ENCODE data around the gene RAB3IL1.
"Not testable (repeated sequence)": the region's sequence is repeated elsewhere in the genome, so short reads cannot be mapped to it uniquely, and the experiment has no call there.

Gene RAB3IL1

GRCh38 chr11:61883327-61883726, 34.0 kb downstream of the RAB3IL1 start:
- DNase-seq = no peak
- ChIA-PET POLR2A (no interaction called here), CTCF (interaction anchor here (0.8 to 28.6 kb wide), 4 partner anchors 8 to 224 kb away, joined by 3 to 344 read pairs (median 177); partner anchors contain the start of gene FADS3)
- peaks cover 0 to 1% (median 0%) of the 10 kb centered on the region in 4 experiments for H3K36me3 ChIP-seq (ENCODE audit: control insufficient read depth in 4 of 4, insufficient read depth in 4 of 4, low read length in 3 of 4)
- no peaks in the 10 kb centered on the region for H3K4me1 ChIP-seq (ENCODE audit: control extremely low read depth in 1 of 4, control insufficient read depth in 4 of 4, insufficient read depth in 4 of 4, low read length in 3 of 4)
- no peak overlapping the region for H3K27ac ChIP-seq (ENCODE audit: insufficient read depth in 1 of 2, low read depth in 1 of 2, low read length in 2 of 2, poor library complexity in 1 of 2, severe bottlenecking in 2 of 2)
- peaks cover 0 to 2% (median 0%) of the 10 kb centered on the region in 5 experiments for H3K9me3 ChIP-seq (ENCODE audit: control extremely low read depth in 1 of 5, control insufficient read depth in 4 of 5, insufficient read depth in 2 of 5, low read depth in 1 of 5, low read length in 4 of 5)
- WGBS (ENCODE audit: insufficient coverage) = 95% methylated on average over 10 of the region's 10 CpGs
- no peaks in the 10 kb centered on the region for H3K27me3 ChIP-seq (replicated peaks in 2 of 5; ENCODE audit: control insufficient read depth in 4 of 5, insufficient read depth in 5 of 5, low read length in 4 of 5)
- no peak overlapping the region for H3K4me3 ChIP-seq (ENCODE audit: control insufficient read depth in 1 of 7, extremely low read depth in 1 of 7, insufficient read depth in 4 of 7, low read depth in 2 of 7, low read length in 6 of 7)

- Histone ChIP-seq H3K27ac (ENCODE audit: insufficient read depth in 1 of 2, low read depth in 1 of 2, low read length in 2 of 2, poor library complexity in 1 of 2, severe bottlenecking in 2 of 2) (no peak overlapping the region), H3K27me3 (replicated peaks in 2 of 5; ENCODE audit: control insufficient read depth in 4 of 5, insufficient read depth in 5 of 5, low read length in 4 of 5) (no peaks in the 10 kb centered on the region), H3K4me1 (ENCODE audit: control extremely low read depth in 1 of 4, control insufficient read depth in 4 of 4, insufficient read depth in 4 of 4, low read length in 3 of 4) (no peaks in the 10 kb centered on the region), H3K4me3 (ENCODE audit: control insufficient read depth in 1 of 7, extremely low read depth in 1 of 7, insufficient read depth in 4 of 7, low read depth in 2 of 7, low read length in 6 of 7) (no peak overlapping the region), H3K9me3 (ENCODE audit: control extremely low read depth in 1 of 5, control insufficient read depth in 4 of 5, insufficient read depth in 2 of 5, low read depth in 1 of 5, low read length in 4 of 5) (peaks cover 0 to 2% (median 0%) of the 10 kb centered on the region in 5 experiments), H3K36me3 (ENCODE audit: control insufficient read depth in 4 of 4, insufficient read depth in 4 of 4, low read length in 3 of 4) (peaks cover 0 to 1% (median 0%) of the 10 kb centered on the region in 4 experiments)
- ChIA-PET CTCF (interaction anchor here (1.2 to 28.6 kb wide), 5 partner anchors 7 to 225 kb away, joined by 3 to 344 read pairs (median 10); partner anchors contain the start of gene FADS3), POLR2A (no interaction called here)
- WGBS (ENCODE audit: insufficient coverage) = 50% methylated on average over 2 of the region's 6 CpGs
- no peak for DNase-seq
Measured at GRCh38 chr11:61882879-61883278, 34.5 kb downstream of the RAB3IL1 start.

- not testable (repeated sequence) for H3K9me3 ChIP-seq (ENCODE audit: control extremely low read depth in 1 of 5, control insufficient read depth in 4 of 5, insufficient read depth in 2 of 5, low read depth in 1 of 5, low read length in 4 of 5); H3K36me3 ChIP-seq (ENCODE audit: control insufficient read depth in 4 of 4, insufficient read depth in 4 of 4, low read length in 3 of 4); H3K4me1 ChIP-seq (ENCODE audit: control extremely low read depth in 1 of 4, control insufficient read depth in 4 of 4, insufficient read depth in 4 of 4, low read length in 3 of 4); H3K27ac ChIP-seq (ENCODE audit: insufficient read depth in 1 of 2, low read depth in 1 of 2, low read length in 2 of 2, poor library complexity in 1 of 2, severe bottlenecking in 2 of 2); DNase-seq; H3K27me3 ChIP-seq (replicated peaks in 2 of 5; ENCODE audit: control insufficient read depth in 4 of 5, insufficient read depth in 5 of 5, low read length in 4 of 5); H3K4me3 ChIP-seq (ENCODE audit: control insufficient read depth in 1 of 7, extremely low read depth in 1 of 7, insufficient read depth in 4 of 7, low read depth in 2 of 7, low read length in 6 of 7)
- CTCF ChIA-PET = interaction anchor here (1.2 to 28.6 kb wide), 9 partner anchors 7 to 226 kb away, joined by 3 to 344 read pairs (median 7); partner anchors contain the start of gene FADS3
- POLR2A ChIA-PET = interaction anchor here (1.2 kb wide), 1 partner anchor 81 kb away, joined by 3 read pairs; no protein-coding TSS in a partner anchor
- WGBS (ENCODE audit: insufficient coverage) = 100% methylated on average over 2 of the region's 3 CpGs
Measured at GRCh38 chr11:61882267-61882666, 35.1 kb downstream of the RAB3IL1 start.

GRCh38 chr11:61881397-61881796, 36.0 kb downstream of the RAB3IL1 start:
- Histone ChIP-seq H3K27me3 (replicated peaks in 2 of 5; ENCODE audit: control insufficient read depth in 4 of 5, insufficient read depth in 5 of 5, low read length in 4 of 5) (no peaks in the 10 kb centered on the region), H3K36me3 (ENCODE audit: control insufficient read depth in 4 of 4, insufficient read depth in 4 of 4, low read length in 3 of 4) (peaks cover 0 to 1% (median 0%) of the 10 kb centered on the region in 4 experiments), H3K4me3 (ENCODE audit: control insufficient read depth in 1 of 7, extremely low read depth in 1 of 7, insufficient read depth in 4 of 7, low read depth in 2 of 7, low read length in 6 of 7) (peak overlapping the region in 1 of 7 experiments; percentile 1), H3K27ac (ENCODE audit: insufficient read depth in 1 of 2, low read depth in 1 of 2, low read length in 2 of 2, poor library complexity in 1 of 2, severe bottlenecking in 2 of 2) (no peak overlapping the region), H3K4me1 (ENCODE audit: control extremely low read depth in 1 of 4, control insufficient read depth in 4 of 4, insufficient read depth in 4 of 4, low read length in 3 of 4) (no peaks in the 10 kb centered on the region), H3K9me3 (ENCODE audit: control extremely low read depth in 1 of 5, control insufficient read depth in 4 of 5, insufficient read depth in 2 of 5, low read depth in 1 of 5, low read length in 4 of 5) (no peaks in the 10 kb centered on the region)
- ChIA-PET POLR2A (interaction anchor here (1.2 kb wide), 1 partner anchor 82 kb away, joined by 3 read pairs; no protein-coding TSS in a partner anchor), CTCF (interaction anchor here (0.5 to 28.6 kb wide), 9 partner anchors 6 to 878 kb away, joined by 3 to 344 read pairs (median 5); partner anchors contain the start of gene FADS3)
- no peak for DNase-seq
- WGBS (ENCODE audit: insufficient coverage) = 97% methylated on average over 3 of the region's 3 CpGs

GRCh38 chr11:61880454-61880853, 36.9 kb downstream of the RAB3IL1 start:
- Histone ChIP-seq H3K4me3 (ENCODE audit: control insufficient read depth in 1 of 7, extremely low read depth in 1 of 7, insufficient read depth in 4 of 7, low read depth in 2 of 7, low read length in 6 of 7) (no peak overlapping the region), H3K4me1 (ENCODE audit: control extremely low read depth in 1 of 4, control insufficient read depth in 4 of 4, insufficient read depth in 4 of 4, low read length in 3 of 4) (no peaks in the 10 kb centered on the region), H3K36me3 (ENCODE audit: control insufficient read depth in 4 of 4, insufficient read depth in 4 of 4, low read length in 3 of 4) (peaks cover 0 to 1% (median 0%) of the 10 kb centered on the region in 4 experiments), H3K27ac (ENCODE audit: insufficient read depth in 1 of 2, low read depth in 1 of 2, low read length in 2 of 2, poor library complexity in 1 of 2, severe bottlenecking in 2 of 2) (no peak overlapping the region), H3K27me3 (replicated peaks in 2 of 5; ENCODE audit: control insufficient read depth in 4 of 5, insufficient read depth in 5 of 5, low read length in 4 of 5) (no peaks in the 10 kb centered on the region), H3K9me3 (ENCODE audit: control extremely low read depth in 1 of 5, control insufficient read depth in 4 of 5, insufficient read depth in 2 of 5, low read depth in 1 of 5, low read length in 4 of 5) (no peaks in the 10 kb centered on the region)
- CTCF ChIA-PET = interaction anchor here (1.1 to 28.6 kb wide), 6 partner anchors 5 to 201 kb away, joined by 3 to 344 read pairs (median 7); partner anchors contain the start of gene FADS3
- 79% methylated on average over 4 of the region's 6 CpGs for WGBS (ENCODE audit: insufficient coverage)
- DNase-seq = peak in 1 of 3 donors; percentile 13
- POLR2A ChIA-PET = no interaction called here

GRCh38 chr11:61880031-61880430, 37.3 kb downstream of the RAB3IL1 start:
- Histone ChIP-seq H3K27ac (ENCODE audit: insufficient read depth in 1 of 2, low read depth in 1 of 2, low read length in 2 of 2, poor library complexity in 1 of 2, severe bottlenecking in 2 of 2) (no peak overlapping the region), H3K36me3 (ENCODE audit: control insufficient read depth in 4 of 4, insufficient read depth in 4 of 4, low read length in 3 of 4) (peaks cover 0 to 1% (median 0%) of the 10 kb centered on the region in 4 experiments), H3K27me3 (replicated peaks in 2 of 5; ENCODE audit: control insufficient read depth in 4 of 5, insufficient read depth in 5 of 5, low read length in 4 of 5) (no peaks in the 10 kb centered on the region), H3K4me3 (ENCODE audit: control insufficient read depth in 1 of 7, extremely low read depth in 1 of 7, insufficient read depth in 4 of 7, low read depth in 2 of 7, low read length in 6 of 7) (no peak overlapping the region), H3K9me3 (ENCODE audit: control extremely low read depth in 1 of 5, control insufficient read depth in 4 of 5, insufficient read depth in 2 of 5, low read depth in 1 of 5, low read length in 4 of 5) (no peaks in the 10 kb centered on the region), H3K4me1 (ENCODE audit: control extremely low read depth in 1 of 4, control insufficient read depth in 4 of 4, insufficient read depth in 4 of 4, low read length in 3 of 4) (no peaks in the 10 kb centered on the region)
- no peak for DNase-seq
- ChIA-PET CTCF (interaction anchor here (1.1 to 28.6 kb wide), 5 partner anchors 4 to 68 kb away, joined by 3 to 344 read pairs (median 7); partner anchors contain the start of gene FADS3), POLR2A (no interaction called here)
- 94% methylated on average over 11 of the region's 11 CpGs for WGBS (ENCODE audit: insufficient coverage)

GRCh38 chr11:61879152-61879551, 38.2 kb downstream of the RAB3IL1 start:
- H3K4me1 ChIP-seq (ENCODE audit: control extremely low read depth in 1 of 4, control insufficient read depth in 4 of 4, insufficient read depth in 4 of 4, low read length in 3 of 4) = no peaks in the 10 kb centered on the region
- POLR2A ChIA-PET = interaction anchor here (0.6 kb wide), 1 partner anchor 84 kb away, joined by 5 read pairs; no protein-coding TSS in a partner anchor

More at GRCh38 chr11:61879152-61879551, 38.2 kb downstream of the RAB3IL1 start:
- Histone ChIP-seq H3K27ac (ENCODE audit: insufficient read depth in 1 of 2, low read depth in 1 of 2, low read length in 2 of 2, poor library complexity in 1 of 2, severe bottlenecking in 2 of 2) (no peak overlapping the region), H3K4me3 (ENCODE audit: control insufficient read depth in 1 of 7, extremely low read depth in 1 of 7, insufficient read depth in 4 of 7, low read depth in 2 of 7, low read length in 6 of 7) (no peak overlapping the region), H3K36me3 (ENCODE audit: control insufficient read depth in 4 of 4, insufficient read depth in 4 of 4, low read length in 3 of 4) (peaks cover 0 to 1% (median 0%) of the 10 kb centered on the region in 4 experiments), H3K27me3 (replicated peaks in 2 of 5; ENCODE audit: control insufficient read depth in 4 of 5, insufficient read depth in 5 of 5, low read length in 4 of 5) (no peaks in the 10 kb centered on the region), H3K9me3 (ENCODE audit: control extremely low read depth in 1 of 5, control insufficient read depth in 4 of 5, insufficient read depth in 2 of 5, low read depth in 1 of 5, low read length in 4 of 5) (no peaks in the 10 kb centered on the region)
- WGBS (ENCODE audit: insufficient coverage) = 88% methylated on average over 2 of the region's 7 CpGs
- CTCF ChIA-PET = interaction anchor here (1.1 to 28.6 kb wide), 5 partner anchors 3 to 202 kb away, joined by 3 to 344 read pairs (median 3); partner anchors contain the start of gene FADS3
- DNase-seq = no peak
